ENCODE measurements around the gene STK24.
"Not testable (repeated sequence)": the region's sequence is repeated elsewhere in the genome, so short reads cannot be mapped to it uniquely, and the experiment has no call there.

STK24 gene

DNA sequence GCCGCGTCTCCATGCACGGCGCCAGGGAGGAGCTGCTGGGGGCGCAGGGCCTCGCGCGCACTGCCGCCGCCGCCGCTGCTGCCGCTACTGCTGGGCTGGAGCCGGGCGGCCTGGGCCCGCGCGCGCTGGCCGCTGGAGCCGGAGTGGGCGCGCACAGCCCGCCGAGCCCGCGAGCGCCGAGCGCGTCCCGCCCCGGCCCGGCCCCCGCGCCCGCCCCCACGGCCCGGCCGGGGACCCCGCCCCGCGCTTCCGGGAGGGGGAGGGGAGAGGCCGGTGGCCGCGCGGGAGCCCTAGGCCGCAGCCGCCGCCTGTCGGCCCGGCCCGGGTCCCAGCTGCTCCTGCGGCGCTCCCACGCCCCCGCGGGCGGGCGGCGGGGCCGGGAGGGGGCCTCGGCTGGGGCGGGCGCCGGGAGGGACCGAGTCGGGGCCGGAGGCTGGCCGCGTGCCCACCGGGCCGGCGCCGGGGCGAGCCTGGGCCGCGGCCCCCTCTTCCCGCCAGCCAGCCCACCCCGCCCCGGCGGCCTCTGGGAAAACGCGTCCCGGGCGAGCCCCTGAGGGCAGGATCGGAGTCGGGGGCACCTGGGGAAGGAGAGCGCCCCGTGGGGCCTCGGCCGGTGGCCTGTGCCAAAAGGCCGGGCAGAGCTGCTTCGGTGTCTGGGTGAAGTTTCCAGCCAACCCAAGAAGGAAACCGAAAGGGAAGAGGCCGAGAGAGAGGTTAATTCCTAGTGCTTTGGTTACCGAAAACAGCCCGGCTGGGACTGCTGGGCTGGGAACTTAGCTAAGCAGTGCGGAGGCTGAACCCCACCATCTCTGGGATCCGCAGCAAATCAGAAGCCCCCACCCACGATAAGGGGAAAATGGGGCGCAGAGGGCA lies at the start of gene STK24:
Gene STK24 (minus strand): TSS at position 145 of the 873 bp plus-strand sequence. CDS start 321 bp downstream, outside the sequence.
- DNase-seq, result peak; percentile 82

DNA sequence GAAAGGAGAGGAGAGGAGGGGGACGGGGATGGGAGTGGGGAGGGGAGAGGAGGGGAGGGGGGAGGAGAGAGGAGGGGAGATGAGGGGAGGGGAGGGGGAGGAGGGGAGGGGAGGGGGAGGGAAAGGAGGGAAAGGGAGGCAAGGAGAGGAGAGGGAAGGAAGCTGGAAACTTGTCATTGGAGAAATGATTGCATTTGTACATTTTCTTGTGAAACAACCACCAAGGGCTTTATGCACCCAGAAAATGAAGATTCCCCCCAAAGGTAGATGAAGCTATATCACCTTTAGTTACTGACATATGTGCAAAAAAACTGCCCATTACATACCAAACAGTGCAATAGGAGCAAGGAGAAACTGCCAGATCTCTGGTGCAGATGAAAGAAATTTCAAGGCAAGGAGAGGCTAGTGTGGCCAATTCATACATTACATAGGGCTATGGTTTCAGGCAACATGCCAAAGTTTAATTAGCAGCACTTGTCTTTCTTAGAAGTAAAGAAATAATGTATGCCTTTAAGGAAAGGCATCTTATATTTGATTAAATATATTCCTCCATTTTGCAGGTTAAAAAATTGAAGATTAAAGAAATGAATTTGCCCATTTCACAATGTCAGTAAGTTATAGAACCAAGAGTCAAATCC lies 49.5 kb upstream of the STK24 start:
- no peak for DNase-seq

DNA sequence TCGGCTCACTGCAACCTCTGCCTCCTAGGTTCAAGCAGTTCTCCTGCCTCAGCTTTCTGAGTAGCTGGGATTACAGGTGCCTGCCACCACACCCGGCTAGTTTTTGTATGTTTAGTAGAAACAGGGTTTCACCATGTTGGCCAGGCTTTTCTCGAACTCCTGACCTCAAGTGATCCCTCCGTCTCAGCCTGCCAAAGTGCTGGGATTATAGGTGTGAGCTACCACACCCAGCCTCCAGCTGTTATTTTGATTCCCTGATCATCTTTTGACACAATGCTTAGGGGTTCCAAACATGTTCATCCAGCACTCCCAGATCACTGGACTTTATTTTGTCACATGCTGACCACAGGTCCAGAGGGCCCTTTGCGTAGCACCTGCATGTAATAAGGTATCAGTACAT lies 47.7 kb upstream of the STK24 start:
- not testable (repeated sequence) for DNase-seq

DNA sequence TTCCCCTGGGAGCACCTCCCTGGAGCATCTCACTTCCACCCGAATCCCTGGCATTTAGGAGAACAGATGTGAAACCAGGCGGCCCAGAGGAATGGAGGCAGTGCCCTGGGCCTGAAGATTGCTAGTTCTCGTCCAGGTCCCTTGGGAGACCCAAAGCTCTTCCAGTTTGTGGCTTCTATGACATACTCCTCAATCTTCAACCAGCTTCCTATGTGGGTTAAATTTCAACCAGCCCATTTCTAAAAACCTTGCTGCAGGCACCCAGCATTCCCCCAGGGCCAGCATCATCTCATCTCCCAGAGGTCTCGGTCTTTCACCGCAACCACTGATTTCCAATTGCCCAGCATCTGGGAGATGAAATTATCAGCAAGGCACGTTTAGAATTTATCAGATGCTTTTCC lies 46.0 kb upstream of the STK24 start:
- no peak for DNase-seq

DNA sequence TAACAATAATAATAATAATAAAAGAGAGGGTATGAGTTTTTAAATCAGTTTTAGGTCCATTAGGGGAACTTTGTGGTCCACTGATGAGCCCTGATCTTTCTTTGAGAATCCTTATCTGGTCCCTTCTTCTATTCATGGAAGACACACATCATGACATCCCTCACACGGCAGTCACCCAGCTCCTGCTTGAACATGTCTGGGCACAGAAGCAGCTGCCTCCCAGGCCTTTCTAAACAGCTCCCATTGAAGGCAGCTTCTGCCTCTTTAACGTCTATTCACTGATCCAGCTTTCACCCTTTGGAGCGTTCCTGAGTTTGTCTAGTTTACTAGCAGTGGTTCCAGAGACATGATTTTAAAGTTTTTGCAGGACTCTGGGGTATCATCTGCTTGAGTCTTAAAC lies 42.6 kb upstream of the STK24 start:
- no peak for DNase-seq

DNA sequence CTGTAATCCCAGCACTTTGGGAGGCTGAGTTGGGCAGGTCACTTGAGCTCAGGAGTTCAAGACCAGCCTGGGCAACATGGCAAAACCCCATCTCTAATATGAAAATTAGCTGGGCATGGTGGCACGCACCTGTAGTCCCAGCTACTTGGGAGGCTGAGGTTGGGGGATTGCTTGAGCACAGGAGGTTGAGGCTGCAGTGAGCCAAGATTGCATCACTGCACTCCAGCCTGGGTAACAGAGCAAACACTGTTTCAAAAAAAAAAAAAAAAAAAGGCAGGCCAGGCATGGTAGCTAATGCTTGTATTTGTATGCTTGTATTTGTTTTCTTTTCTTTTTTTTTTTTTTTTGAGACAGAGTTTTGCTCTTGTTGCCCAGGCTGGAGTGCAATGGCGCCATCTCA lies 38.7 kb upstream of the STK24 start:
- DNase-seq, result not testable (repeated sequence)

DNA sequence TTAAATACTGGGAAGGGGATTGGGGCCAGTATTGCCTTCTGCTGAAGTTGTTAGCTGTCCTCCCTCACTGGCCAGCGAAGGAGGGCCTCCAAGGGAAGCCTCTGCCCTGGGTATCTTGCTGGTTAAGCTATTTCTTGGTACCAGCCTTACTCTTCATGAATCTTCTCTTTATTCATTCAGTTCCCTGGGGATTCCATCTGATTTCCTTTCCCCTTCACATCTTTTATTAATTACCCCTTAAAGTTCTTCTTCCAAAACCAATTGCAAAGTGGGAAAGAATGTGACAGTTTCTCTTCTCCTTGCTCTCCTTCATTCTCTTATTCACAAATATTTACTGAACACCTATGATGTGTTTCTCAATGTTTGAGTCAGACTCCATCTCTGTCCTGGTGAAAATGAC lies 36.7 kb upstream of the STK24 start:
- DNase-seq, result no peak

DNA sequence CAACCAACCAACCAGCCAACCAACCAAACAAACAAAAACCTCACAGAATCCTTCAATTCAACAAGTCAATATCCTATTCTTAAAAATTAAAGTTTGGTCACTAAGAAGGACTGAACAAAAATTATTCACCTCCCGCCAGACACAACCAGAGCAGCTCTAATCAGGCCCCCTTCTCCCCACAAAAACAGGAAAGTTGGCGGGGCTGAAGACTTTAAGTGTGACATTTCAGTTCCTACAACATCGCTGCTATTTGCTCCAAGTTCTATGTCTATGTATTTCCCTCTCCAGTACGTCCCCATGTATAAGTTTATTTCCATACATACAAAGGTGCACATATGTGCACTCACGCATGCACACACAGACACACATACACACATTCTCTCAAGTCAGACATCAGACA lies 32.8 kb upstream of the STK24 start:
- DNase-seq, result no peak

DNA sequence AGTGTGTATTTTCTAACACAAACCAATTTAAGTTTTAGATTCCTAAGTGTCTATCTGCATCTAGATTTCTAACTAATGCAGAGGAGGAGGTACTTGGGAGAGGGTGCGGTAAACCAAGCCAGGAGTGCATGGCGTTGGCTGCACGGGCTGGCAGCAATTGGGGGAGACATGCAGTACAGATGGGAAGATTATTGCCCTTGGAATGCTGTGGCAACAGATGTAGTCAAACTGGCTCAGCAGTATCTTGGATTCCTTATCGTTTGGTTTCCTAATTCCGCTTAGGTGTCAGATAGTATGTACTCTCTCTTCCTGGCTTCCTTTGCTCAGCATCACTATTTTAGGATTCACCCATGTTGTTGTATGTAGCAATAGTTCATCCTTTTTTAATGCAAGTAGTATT lies 29.4 kb upstream of the STK24 start:
- no peak for DNase-seq

DNA sequence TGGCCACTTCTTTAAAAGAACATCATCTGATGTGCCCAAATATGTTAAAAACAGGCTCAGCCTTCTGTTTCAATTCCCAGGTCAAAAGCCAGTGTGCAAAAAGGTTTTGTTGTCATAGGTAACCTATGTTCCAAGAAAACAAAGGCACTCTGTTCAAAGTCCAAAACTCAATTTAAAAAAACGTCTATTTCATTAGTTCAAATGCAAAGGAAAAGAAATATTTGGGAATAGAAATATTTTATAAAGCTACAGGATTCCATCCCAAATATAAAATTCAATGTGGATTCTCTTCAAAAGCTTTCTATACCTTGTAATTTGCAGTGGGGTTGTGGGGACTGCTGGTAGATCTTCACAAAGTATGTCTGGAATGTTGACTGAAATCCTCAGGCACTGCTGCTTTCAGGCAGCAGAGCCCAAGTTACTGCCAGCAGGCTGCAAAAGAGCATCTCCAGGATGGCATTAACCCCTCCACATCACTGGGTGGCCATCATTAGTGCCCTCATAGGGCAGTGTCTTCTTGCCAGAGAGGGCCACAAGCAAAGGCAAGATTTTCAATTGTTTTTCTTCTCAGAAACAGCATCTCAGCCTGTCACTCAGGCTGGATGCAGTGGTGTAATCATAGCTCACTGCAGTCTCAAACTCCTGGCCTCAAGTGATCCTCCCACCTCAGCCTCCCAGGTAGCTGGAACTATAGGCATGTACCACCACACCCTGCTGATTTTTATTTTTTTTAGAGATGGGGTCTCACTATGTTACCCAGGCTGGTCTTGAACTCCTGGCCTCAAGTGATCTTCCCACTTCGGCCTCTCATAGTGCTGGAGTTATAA lies 22.8 kb upstream of the STK24 start:
- no peak for DNase-seq

DNA sequence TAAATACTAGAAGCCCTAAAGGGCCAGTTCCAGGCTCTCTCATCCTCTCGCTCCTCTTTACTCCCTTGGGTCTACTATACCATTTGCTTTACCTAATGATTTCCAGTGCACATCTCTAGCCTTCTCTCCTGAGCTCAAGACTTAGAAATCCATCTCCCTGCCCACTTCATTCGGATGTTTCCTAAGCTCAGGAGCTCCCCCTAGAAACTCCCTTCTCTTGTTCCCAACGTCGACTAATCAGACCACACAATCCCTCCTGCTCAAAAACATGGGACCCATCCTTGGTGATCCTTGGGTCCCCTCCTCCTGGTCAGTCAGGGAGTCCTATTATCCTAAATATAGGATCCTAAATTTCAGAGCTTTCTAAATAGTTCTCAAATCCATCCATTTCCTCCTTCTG lies 21.1 kb upstream of the STK24 start:
- no peak for DNase-seq

DNA sequence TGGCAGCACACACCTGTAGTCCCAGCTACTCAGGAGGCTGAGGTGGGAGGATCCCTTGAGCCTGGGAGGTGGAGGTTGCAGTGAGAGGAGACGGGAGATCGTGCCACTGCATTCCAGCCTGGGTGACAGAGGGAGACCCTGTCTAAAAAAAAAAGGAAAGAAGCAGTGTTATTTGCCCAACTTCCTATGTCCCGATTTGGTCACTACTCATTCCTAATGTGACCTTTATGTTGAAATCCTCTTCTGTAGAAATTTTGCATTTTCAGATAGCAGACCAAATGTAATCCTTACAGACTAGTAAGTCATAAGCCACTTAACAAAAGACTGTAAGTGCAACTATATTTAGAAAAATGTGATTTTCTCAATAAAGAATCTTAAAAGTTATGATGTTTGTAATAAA lies 18.2 kb upstream of the STK24 start:
- no peak for DNase-seq

DNA sequence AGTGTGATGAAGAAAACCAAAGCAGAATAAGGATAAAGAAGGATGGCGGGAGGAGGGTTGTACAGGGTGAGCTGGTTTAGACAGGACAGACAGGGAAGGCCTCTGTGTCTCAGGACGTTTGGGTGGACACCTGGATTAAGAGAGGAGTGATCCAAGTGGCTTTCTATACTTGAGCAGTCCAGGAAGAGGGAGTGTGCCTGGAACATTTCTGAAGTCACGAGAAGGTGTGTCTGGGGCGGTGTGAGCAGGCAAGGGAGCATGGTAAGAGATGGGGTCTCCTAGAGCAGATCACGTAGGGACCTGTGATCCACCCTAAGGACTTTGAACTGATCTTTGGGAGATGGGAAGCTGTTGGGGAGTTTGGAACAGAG lies 15.4 kb upstream of the STK24 start:
- no peak for DNase-seq

DNA sequence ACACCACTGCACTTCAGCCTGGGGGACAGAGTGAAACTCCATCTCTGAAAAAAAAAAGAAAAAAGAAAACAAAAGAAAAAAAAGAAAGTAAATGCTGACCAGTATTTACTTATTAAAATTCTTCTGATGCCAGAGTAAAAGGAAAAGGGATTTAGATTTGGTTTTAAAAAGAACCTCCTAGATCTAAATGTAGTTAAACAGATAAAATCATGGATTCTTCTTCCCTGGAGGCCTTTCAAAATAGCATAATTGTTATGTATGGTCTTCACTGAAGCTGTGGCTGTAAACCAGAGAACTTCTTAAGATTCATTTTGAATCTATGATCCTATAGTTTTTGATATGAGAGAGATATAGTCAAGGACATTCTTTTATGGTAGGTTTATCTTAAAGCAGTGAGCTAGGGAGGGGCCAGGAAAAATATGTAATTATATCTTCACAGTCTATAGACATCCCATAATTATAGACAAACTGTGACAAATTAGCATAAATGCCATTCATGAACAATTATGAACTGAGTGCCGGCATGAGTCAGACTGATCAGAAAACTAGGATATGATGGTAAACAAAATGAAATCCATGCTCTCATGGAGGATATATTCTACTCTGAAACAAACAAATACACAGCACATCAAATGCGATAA lies 14.9 kb upstream of the STK24 start:
- no peak for DNase-seq

DNA sequence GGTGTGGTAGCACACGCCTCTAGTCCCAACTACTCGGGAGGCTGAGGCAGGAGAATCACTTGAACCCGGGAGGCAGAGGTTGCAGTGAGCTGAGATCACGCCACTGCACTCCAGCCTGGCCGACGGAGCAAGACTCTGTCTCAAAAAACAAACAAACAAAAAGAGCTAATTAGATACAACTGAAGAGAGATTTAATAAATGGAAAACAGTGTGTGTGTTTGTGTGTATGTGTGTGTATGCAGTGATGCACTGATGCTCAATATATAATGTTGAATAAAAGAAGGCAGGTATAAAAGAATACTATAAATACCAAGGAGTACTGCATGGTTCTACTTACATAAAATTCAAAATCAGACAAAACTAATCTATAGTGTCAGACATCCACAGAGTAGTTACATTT lies 13.6 kb upstream of the STK24 start:
- DNase-seq, result not testable (repeated sequence)

DNA sequence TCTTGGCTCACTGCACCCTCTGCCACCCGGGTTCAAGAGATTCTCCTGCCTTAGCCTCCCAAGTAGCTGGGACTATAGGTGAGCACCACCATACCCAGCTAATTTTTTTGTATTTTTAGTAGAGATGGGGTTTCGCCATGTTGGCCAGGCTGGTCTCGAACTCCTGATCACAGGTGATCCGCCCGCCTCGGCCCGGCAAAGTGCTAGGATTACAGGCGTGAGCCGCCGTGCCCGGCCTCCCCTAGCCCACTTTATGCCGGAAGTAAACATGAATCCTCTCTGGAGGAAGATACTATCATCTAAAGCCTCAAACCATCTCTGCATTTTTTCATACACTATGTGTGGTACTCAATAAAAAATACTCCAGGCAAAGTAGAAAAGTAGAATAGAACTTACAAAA lies 12.6 kb upstream of the STK24 start:
- not testable (repeated sequence) for DNase-seq

DNA sequence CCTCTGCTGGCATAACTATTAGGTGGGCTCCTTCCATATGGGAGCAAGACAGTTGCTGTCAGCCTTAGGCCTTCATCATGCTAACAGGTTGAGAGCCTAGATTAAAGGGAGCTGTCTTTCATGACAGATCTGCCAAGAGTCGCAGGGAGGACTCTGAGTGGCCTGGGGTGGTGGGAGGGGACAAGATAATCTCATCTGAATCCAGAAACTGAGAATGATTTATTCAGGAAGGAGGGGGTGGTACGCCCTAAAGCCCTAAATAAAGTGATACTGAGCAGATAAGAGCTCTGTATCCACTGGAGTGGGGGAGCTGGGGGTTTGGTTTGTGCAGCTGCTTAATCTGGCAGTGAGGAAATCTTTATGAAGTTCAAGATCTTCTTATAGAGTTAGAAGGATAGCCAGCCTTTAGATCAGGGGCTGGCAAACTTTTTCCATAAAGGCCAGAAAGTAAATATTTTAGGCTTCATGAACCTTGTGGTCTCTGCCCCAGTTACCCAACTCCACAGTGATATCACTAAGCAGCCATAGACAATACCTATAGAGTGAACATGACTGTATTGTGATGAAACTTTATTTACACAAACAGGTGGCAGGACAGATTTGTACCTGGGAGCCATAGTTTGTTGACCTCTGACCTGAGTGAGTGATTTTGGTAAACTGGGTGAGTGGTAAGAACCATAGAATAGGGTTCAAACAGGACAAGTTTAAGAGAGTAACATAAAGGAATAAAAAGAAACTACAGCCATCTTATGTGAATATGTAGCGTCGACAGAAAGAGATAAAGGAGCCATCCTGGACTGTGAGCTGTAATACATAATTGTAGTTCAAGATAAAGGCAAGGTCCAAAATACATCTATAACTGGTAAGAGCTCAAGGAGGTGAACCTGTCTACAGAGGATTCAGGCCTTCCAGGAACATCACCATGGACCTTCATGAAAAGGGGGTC lies 9.8 kb upstream of the STK24 start:
- no peak for DNase-seq

DNA sequence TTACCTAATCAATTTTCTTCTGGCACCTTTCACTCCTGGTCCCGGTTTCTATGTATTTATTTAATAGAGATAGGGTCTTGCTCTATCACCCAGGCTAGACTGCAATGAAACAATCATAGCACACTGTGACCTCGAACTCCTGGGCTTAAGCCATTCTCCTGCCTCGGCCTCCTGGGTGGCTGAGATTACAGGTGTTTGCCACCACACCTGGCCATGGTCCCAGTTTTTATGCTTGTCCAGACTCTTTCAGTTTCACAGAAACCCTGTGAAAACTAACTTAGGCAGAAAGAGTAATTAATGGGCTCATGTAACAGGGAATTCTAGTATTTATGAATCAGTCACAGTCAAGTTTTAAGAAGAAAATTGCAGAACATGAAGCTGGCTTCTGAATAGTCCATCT lies 9.0 kb upstream of the STK24 start:
- DNase-seq, result no peak

DNA sequence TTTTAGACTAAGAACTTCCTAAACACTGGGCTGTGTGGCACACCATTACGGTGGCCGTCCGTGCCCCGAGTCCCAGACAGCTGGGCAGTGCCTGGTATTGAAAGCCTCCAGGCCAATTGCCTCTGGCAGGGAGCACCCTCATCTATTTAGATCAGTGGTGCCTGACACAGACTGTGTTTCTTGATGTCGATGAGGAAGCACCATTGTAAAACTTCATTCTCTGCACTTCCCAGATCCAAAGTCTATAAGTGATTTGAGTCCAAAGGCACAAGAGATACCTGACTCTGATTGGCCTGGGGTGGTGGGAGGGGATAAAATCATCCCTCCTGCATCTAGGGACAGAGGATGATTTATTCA lies 8.5 kb upstream of the STK24 start:
- no peak for DNase-seq

DNA sequence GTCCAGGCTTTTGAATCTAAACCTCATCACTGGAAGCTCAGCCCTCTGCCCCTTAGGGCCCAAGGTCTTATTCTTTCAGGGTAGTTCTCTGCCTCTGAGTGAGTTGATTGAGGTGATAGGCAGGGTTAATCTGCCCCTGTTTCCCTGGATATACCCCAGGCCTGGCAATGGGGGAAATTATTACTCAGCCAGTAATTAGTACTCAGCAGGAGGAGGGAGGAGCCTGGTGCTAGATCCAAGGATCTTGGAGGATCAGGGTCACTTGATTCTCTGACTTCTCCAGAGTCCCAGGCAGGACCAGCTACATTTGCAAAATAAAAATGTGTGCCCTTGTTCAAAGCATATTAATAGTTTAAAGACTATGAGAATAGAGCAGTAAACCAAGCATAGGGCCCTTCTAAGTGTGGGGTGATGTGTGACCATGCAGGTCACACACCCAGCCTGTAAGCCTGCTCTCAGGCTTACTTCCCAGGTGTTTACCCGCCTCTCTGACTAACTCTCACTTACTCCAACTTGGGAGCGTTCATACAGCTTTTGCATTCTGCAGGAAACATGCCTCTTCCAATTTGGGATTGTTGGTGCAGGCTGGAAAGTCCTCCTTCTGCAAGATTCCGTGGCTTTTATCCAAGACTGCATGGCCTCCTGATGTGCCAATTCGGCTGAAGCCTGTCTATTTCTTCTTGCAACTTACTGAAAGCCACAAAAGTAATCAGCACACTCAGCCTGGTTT lies 7.9 kb upstream of the STK24 start:
- DNase-seq, result no peak

DNA sequence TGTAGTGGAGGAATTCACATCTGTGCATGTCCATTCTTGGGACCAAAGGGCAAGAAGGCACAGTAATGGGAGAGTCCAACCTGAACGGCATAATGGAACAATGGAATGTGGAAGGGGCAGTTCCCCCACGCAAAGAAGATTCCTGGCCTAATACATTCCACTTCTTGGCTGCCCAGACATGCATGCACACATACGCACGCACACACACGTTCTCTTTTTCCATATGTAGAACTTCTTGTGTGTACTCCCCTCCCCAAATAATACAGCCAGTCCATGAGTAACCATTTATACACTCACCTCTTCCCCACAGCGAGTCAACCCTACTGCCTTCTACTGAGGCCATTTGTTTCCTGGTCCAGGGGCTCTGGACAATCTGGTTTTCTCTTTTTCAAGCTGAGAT lies 6.0 kb upstream of the STK24 start:
- no peak for DNase-seq
